ENCODE data around the gene PHRF1. TPM values are rescaled to one million over a fixed set of nuclear protein-coding genes. Genes with fewer than 3 reads are reported as not detected.

Gene PHRF1
- total and polyA plus RNA-seq, 12 donors: 8.7 to 62.3 (median 26.1) TPM

DNA sequence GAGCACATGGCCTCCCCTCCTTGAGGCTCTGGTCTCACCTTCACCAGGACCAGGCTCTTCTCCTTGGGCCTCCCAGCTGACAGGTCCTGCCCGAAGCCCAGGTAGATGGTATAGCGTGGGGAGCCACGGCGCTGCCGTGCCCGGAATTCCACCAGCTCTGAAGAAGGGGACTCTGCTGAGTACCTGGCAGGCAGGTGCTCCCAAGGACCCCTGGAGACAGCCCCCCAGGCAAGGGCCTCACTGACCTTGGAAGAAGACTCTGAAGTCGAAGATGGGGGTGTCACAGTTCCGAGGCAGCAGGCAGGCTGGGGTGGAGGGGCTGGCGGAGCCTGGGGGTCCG, 36.7 kb downstream of the PHRF1 start:
- WGBS, 4 donors: 88 to 92% (median 90%) methylated on average over 4 to 10 of the region's 10 CpGs; no CpG with 5 or more reads in 1 of the 4 donors
- Histone ChIP-seq H3K27ac (peak overlapping the region in 2 of 5 donors; percentile 26 to 98), H3K4me3 (no peak overlapping the region), H3K4me1 (replicated peaks in 1 of 2) (peaks cover 0 to 23% of the 10 kb centered on the region in 2 donors), H3K36me3 (replicated peaks in 1 of 2) (peaks cover 0 to 60% of the 10 kb centered on the region in 2 donors), H3K9me3 (replicated peaks in 1 of 3) (no peaks in the 10 kb centered on the region), H3K27me3 (no peaks in the 10 kb centered on the region)
- no peak for DNase-seq
- intact Hi-C loops (cut with DNase I): loop anchor here in 1 of 2 donors (5.0 kb wide), 1 partner anchor 56 kb away; no protein-coding TSS in a partner anchor
- TF ChIP-seq, protein P1, sequence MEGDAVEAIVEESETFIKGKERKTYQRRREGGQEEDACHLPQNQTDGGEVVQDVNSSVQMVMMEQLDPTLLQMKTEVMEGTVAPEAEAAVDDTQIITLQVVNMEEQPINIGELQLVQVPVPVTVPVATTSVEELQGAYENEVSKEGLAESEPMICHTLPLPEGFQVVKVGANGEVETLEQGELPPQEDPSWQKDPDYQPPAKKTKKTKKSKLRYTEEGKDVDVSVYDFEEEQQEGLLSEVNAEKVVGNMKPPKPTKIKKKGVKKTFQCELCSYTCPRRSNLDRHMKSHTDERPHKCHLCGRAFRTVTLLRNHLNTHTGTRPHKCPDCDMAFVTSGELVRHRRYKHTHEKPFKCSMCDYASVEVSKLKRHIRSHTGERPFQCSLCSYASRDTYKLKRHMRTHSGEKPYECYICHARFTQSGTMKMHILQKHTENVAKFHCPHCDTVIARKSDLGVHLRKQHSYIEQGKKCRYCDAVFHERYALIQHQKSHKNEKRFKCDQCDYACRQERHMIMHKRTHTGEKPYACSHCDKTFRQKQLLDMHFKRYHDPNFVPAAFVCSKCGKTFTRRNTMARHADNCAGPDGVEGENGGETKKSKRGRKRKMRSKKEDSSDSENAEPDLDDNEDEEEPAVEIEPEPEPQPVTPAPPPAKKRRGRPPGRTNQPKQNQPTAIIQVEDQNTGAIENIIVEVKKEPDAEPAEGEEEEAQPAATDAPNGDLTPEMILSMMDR (IDR thresholded peaks at IDR 0.05): no peak
- TF ChIP-seq POLR2A (IDR thresholded peaks at IDR 0.05): no peak

DNA sequence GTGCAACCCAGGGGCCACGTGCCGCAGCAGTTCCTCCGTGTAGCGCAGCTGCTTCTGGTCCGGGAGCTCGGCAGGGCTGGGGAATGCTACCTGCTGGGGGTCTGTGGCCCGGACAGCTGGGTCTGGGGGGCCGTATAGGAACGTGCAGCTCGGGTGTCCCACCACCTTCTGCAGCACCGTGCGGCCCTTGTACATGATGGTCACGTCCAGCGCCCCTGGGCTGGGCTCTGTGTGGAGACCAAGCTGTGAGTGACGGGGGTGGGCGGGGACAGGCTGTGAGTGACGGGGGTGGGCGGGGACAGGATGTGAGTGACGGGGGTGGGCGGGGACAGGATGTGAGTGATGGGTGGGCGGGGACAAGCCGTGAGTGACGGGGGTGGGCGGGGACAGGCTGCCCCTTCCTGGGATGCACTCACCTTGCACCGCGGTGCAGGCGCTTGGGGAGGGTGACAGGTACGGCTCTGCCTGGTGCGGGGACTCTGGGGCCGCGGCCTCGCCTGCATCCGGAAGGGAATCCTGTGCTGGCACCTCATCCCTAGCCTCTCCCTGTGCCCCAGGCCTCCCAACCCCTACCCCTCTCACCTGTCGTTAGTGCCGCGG, 37.2 kb downstream of the PHRF1 start:
- no peak for TF ChIP-seq POLR2A (IDR thresholded peaks at IDR 0.05)
- TF ChIP-seq, protein P1 (IDR thresholded peaks at IDR 0.05): no peak
- WGBS, 4 donors: 69 to 79% (median 75%) methylated on average over 10 to 36 of the region's 36 CpGs
- intact Hi-C loops (cut with DNase I): loop anchor here in 1 of 2 donors (5.0 kb wide), 1 partner anchor 56 kb away; no protein-coding TSS in a partner anchor
- H3K4me1 ChIP-seq (replicated peaks in 1 of 2): peaks cover 0 to 17% of the 10 kb centered on the region in 2 donors
- H3K9me3 ChIP-seq (replicated peaks in 1 of 3): no peaks in the 10 kb centered on the region
- H3K4me3 ChIP-seq: no peak overlapping the region
- no peaks in the 10 kb centered on the region for H3K27me3 ChIP-seq
- H3K36me3 ChIP-seq (replicated peaks in 1 of 2): peaks cover 0 to 55% of the 10 kb centered on the region in 2 donors
- peak in 3 of 7 donors; percentile 50 to 86 (median 63) for DNase-seq
- peak overlapping the region in 2 of 5 donors; percentile 26 to 98 for H3K27ac ChIP-seq

DNA sequence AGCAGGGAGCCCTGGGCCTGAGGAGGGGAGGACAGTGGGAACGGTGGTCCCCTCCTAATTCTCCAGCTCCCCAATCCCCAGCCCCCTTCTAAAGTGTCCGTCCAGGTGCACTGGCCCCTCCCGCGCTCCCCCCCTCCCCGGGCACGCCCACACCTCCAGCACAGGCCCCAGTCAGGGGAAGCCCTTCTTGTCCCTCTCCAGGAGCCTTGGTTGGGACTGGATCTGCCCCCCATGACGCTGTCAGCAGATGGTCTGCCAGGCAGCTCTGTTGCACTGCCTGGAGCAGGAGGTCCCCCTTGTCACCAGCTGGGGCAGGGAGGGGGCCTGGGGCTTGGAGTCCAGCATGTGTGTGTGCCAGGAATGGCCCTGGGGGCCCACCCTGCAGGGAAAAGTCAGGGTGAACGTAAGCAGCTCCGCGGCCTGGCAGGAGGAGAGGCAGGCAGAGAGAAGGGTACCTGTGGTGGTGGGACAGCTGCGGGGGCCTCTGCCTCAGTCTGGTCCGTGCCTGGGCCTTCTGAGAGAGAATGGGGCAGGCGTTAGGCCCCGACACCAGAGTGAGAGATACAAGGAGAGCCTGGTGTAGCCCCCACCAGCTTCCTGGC, 37.9 kb downstream of the PHRF1 start:
- TF ChIP-seq POLR2A (IDR thresholded peaks at IDR 0.05): no peak
- TF ChIP-seq, protein P1 (IDR thresholded peaks at IDR 0.05): no peak
- no peak overlapping the region for H3K4me3 ChIP-seq
- H3K27ac ChIP-seq: peak overlapping the region in 2 of 5 donors; percentile 12 to 98
- intact Hi-C loops (cut with DNase I): loop anchor here in 1 of 2 donors (5.0 kb wide), 1 partner anchor 57 kb away; no protein-coding TSS in a partner anchor
- no peaks in the 10 kb centered on the region for H3K9me3 ChIP-seq (replicated peaks in 1 of 3)
- H3K27me3 ChIP-seq: no peaks in the 10 kb centered on the region
- peaks cover 0 to 14% of the 10 kb centered on the region in 2 donors for H3K4me1 ChIP-seq (replicated peaks in 1 of 2)
- 77 to 83% (median 80%) methylated on average over 6 to 14 of the region's 14 CpGs for WGBS, 4 donors
- DNase-seq: peak in 1 of 7 donors; percentile 54
- peaks cover 0 to 48% of the 10 kb centered on the region in 2 donors for H3K36me3 ChIP-seq (replicated peaks in 1 of 2)

All from adrenal gland (tissue), 12 donors.